ENCODE results near the gene UHRF2.

DNA sequence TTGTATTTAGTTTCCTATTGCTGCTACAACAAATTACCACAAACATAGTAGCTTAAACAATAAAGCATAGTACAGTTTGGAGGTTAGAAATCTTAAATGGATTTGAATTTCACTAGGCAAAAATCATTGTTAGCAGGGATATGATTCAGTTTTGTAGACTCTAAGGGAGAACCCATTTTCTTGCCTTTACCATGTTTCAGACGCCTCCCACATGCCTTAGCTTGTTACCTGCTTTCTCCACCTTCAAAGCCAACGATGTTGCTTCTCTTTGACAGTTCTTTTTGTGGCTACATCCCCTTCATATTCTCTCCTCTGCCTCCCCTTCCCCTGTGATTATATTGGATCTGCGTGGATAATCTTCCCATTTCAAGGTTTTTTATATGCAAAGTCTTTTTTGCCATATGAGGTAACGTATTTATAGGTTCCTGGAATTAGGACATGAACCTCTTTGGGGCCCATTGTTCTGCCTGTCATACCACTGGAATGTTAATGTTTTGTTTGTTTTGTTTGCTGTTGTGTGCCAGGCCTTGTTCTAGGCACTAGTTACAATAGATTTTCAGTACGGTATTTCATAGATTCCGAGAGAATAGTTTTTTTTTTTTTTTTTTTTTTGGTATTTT lies 54.1 kb downstream of the UHRF2 start:
- TF ChIP-seq, protein P1, sequence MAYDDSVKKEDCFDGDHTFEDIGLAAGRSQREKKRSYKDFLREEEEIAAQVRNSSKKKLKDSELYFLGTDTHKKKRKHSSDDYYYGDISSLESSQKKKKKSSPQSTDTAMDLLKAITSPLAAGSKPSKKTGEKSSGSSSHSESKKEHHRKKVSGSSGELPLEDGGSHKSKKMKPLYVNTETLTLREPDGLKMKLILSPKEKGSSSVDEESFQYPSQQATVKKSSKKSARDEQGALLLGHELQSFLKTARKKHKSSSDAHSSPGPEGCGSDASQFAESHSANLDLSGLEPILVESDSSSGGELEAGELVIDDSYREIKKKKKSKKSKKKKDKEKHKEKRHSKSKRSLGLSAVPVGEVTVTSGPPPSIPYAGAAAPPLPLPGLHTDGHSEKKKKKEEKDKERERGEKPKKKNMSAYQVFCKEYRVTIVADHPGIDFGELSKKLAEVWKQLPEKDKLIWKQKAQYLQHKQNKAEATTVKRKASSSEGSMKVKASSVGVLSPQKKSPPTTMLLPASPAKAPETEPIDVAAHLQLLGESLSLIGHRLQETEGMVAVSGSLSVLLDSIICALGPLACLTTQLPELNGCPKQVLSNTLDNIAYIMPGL (CRISPR knock-in tag; IDR thresholded peaks at IDR 0.05), result no peak
- TF ChIP-seq, protein P2, sequence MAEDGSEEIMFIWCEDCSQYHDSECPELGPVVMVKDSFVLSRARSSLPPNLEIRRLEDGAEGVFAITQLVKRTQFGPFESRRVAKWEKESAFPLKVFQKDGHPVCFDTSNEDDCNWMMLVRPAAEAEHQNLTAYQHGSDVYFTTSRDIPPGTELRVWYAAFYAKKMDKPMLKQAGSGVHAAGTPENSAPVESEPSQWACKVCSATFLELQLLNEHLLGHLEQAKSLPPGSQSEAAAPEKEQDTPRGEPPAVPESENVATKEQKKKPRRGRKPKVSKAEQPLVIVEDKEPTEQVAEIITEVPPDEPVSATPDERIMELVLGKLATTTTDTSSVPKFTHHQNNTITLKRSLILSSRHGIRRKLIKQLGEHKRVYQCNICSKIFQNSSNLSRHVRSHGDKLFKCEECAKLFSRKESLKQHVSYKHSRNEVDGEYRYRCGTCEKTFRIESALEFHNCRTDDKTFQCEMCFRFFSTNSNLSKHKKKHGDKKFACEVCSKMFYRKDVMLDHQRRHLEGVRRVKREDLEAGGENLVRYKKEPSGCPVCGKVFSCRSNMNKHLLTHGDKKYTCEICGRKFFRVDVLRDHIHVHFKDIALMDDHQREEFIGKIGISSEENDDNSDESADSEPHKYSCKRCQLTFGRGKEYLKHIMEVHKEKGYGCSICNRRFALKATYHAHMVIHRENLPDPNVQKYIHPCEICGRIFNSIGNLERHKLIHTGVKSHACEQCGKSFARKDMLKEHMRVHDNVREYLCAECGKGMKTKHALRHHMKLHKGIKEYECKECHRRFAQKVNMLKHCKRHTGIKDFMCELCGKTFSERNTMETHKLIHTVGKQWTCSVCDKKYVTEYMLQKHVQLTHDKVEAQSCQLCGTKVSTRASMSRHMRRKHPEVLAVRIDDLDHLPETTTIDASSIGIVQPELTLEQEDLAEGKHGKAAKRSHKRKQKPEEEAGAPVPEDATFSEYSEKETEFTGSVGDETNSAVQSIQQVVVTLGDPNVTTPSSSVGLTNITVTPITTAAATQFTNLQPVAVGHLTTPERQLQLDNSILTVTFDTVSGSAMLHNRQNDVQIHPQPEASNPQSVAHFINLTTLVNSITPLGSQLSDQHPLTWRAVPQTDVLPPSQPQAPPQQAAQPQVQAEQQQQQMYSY (CRISPR knock-in tag; IDR thresholded peaks at IDR 0.05), result no peak
- TF ChIP-seq, protein P3, sequence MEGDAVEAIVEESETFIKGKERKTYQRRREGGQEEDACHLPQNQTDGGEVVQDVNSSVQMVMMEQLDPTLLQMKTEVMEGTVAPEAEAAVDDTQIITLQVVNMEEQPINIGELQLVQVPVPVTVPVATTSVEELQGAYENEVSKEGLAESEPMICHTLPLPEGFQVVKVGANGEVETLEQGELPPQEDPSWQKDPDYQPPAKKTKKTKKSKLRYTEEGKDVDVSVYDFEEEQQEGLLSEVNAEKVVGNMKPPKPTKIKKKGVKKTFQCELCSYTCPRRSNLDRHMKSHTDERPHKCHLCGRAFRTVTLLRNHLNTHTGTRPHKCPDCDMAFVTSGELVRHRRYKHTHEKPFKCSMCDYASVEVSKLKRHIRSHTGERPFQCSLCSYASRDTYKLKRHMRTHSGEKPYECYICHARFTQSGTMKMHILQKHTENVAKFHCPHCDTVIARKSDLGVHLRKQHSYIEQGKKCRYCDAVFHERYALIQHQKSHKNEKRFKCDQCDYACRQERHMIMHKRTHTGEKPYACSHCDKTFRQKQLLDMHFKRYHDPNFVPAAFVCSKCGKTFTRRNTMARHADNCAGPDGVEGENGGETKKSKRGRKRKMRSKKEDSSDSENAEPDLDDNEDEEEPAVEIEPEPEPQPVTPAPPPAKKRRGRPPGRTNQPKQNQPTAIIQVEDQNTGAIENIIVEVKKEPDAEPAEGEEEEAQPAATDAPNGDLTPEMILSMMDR (IDR thresholded peaks at IDR 0.05), result no peak
- no peak for TF ChIP-seq TP53 (CRISPR knock-in tag; IDR thresholded peaks at IDR 0.05)
- no peak for TF ChIP-seq NR2C2 (CRISPR knock-in tag; IDR thresholded peaks at IDR 0.05)
